GM04503 (cell line): ENCODE results near the gene MTIF3.

ENCODE experiments used
- DNase-seq: peaks from one replicate; pipeline ENCODE4 v3.0.0-alpha.2; 2012; ENCODE audit warnings: low read depth

Gene MTIF3

DNA sequence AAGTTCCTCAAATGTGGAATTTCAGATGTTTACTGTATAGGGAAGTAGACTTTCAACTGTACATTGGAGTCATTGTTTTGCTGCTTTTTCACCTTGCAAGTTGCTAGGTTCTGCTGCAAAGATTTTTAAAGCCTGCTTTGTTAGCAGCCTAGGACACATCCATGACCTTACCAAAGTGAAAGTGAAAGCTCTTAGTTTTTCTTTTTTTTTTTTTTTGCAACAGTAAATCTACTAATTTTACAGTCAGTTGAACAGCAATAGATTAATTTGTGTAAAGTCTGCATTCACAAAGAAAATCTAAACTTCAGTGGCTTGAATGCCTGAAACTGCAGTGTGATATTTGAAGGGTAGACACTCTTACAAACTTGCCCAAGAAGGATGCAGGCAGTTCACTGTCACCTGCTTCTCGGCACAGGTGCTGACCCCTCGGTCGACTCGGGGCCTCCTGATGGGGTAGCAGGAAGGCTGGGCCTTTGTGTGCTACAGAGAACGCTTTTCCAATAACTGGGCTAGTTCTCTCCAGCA, 5.0 kb upstream of the MTIF3 start:
- DNase-seq, result no peak

GRCh38 chr13:27450921-27451471, 632 bp upstream of the MTIF3 start:
- peak; percentile 20 for DNase-seq

DNA sequence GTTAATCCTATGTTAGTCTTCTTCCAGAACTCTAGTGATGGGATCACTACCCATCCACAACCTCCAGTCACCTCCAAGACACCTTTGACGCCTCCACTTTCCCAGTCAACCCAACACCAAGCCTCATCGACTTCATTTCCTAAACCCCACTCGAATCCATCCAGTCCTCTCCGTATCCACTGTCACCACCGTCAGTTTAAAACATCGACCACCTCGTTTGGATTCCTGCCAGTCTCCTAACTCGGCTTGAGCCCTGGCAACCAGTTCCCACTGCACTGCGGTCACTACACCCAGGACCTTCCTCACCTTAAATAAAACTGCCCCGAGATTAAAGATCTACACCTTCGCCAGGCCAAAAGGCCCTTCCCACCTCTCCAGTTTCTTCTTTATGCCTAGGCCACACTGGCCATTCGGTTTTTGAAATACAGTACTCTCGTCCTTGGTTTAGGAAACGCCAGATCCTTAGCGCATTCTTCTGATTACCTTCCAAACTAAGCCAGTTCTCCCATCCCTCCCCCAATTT, 1.2 kb downstream of the MTIF3 start:
- DNase-seq, result no peak

- no peak for DNase-seq
Observed at GRCh38 chr13:27448308-27448707, 2.1 kb downstream of the MTIF3 start.

DNA sequence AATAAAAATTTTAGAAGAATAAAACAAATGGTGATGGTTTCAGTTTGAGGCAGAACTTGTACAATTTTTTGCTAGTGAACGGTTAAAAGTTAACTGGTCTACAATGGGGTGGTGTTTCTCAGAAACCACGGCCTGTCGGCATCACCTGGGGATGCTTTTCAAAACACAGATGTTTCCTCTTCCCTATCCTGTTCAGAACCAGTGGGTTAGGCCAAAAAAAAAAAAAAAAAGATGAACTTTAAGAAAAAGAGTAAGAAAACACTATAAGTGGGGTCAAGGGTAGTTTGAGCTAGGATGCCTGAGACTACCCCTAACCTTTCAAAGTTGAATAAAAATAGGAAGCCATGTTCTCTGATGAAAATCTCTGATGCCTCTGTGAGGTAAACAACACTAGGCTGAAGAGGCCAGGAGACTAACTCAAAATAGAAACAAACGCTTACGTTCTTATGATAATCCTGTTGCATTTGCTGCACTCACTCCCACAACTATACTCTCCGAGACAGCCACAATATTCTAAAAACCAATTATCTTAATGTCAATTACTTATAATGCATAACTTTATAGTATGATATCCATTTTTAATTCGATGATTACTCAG, 3.3 kb downstream of the MTIF3 start:
- no peak for DNase-seq

DNA sequence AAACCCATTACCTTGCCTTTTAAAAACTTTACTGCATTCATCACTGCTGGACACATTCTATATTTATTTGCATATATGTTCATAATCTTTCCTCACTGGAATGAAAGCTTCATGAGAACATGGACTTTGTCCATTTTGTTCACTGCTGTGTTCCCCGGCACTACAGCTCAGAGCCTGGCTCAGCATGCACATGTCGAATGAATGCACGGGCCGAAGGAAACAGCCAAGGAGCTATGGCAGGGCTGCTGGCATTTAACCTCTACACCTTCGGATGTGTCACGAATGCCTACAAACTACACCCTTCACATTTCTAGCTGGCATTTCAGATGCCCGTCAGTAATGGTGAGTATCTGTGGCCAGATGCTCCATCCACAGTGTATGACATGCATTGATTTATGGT, 7.6 kb downstream of the MTIF3 start:
- DNase-seq, result no peak

- no peak for DNase-seq
Observed at GRCh38 chr13:27442071-27442647, 8.2 kb downstream of the MTIF3 start.

GRCh38 chr13:27440408-27440807, 10.0 kb downstream of the MTIF3 start:
- DNase-seq, result no peak

GRCh38 chr13:27437126-27437525, 13.2 kb downstream of the MTIF3 start:
- DNase-seq, result no peak

DNA sequence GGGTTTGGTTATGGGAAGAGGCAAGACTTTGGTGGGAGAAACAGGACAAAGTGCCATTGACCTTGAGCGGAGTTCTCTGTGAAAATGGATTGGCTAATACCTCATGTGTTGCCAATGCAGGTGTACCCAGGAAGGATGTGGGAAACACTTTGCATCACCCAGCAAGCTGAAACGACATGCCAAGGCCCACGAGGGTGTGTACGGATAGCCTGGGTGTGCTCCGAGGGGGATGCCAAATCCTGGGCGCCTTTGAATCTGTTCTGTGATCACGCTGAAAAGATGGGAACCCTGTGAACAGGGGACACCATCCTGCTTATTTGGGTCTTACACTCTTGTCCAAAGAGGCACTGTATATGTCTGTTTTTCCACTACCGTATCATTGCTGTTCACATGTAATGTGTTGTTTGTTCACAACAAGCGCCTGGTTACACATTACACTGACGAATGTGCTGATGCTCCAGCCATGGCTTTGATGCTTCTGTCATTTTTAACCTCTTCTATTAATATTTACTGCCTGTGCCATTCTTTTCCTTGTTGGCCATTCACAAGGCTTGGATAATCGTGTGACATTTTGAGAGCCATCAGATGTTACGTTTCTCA, 17.7 kb downstream of the MTIF3 start:
- no peak for DNase-seq

DNA sequence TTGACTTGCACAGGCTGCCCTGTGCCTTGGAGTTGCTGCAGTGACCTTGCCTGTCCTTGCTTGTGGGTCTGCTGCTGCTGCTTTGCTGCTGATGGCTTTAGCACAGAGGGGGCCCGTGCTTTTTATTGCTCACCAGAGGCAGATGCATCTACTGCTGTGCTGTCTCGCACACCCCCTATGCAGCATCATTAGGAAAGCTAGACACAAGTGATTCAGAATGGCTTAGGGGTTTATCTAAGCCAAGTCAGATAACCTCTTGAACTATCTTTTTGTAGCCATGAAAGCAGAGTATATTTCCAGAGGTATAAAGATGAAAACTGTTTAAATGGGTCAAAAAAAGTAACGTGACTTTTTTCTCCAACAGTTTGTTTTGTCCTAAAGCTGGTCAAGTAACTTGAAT, 18.2 kb downstream of the MTIF3 start:
- DNase-seq, result no peak

- no peak for DNase-seq
Observed at GRCh38 chr13:27428160-27428559, 22.2 kb downstream of the MTIF3 start.

GRCh38 chr13:27427641-27428040, 22.7 kb downstream of the MTIF3 start:
- no peak for DNase-seq

- no peak for DNase-seq
Observed at GRCh38 chr13:27425918-27426630, 24.3 kb downstream of the MTIF3 start.

DNA sequence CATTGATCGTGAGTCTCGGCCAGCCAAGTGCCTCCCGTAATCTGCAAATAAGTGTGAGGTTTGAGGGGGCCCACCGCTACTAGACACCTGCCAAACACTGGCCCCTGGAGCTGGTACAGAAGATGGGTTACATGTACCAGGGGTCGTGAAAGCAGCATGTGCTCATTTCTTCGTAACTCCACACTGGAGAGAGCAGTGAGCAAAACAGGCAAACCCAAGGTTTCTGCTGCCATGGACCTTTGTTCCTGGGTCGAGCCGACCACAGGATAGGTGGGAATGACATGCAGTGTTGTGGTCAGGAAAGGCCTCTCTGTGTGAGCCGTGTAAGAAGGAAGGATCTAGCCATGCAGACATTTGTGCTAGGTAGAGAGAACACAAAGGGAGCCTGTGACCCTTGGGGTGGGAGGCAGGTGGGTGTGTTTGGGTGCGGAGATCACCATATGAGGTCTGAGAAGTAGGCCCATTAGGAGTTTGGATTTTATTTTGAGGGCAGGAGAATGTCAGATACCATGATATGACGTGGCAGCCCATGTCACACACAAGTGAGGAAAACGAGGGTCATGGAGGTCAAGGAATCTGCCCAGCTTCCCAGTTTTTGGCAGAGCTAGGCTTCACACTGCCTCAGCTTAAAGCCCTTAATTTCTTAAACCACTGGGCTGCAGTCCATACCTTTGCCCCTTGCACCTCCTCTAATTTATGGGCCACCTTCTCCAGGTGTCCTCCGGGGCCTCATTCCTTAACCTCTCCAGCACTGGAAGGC, 25.0 kb downstream of the MTIF3 start:
- no peak for DNase-seq

DNA sequence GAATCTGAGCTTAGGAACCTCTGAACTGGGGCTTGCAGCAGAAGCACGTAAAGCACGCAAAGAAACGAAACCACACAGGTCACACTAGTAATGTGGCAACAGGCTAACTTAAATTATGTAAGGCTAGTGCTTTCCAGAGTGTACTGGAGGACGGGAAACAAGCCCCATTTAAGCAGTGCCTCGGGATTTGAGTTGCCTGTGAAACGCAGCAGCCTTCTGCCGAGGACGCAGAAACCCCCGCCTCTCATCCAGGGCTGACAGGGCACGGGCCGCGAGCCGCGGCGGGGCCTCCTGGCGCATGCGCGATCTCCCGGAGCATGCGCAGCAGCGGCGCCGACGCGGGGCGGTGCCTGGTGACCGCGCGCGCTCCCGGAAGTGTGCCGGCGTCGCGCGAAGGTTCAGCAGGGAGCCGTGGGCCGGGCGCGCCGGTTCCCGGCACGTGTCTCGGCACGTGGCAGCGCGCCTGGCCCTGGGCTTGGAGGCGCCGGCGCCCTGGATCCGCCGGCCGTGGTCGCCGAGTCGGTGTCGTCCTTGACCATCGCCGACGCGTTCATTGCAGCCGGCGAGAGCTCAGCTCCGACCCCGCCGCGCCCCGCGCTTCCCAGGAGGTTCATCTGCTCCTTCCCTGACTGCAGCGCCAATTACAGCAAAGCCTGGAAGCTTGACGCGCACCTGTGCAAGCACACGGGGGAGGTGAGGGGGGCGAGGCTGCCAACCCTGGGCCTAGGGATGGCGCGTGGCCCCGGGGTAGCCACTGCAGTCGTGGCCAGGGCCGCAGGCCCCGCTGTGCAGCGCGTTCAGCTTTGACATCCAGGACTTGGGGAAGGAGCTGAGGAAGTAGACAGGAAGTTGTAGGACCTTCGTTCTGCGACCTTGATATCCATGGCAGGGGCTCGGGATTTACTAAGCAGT, 25.9 kb downstream of the MTIF3 start, which contains the start of gene GTF3A:
Gene GTF3A, plus strand, starts transcription at position 374 of the 912 bp plus-strand sequence.
- no peak for DNase-seq

GRCh38 chr13:27423333-27423732, 27.0 kb downstream of the MTIF3 start:
- no peak for DNase-seq

DNA sequence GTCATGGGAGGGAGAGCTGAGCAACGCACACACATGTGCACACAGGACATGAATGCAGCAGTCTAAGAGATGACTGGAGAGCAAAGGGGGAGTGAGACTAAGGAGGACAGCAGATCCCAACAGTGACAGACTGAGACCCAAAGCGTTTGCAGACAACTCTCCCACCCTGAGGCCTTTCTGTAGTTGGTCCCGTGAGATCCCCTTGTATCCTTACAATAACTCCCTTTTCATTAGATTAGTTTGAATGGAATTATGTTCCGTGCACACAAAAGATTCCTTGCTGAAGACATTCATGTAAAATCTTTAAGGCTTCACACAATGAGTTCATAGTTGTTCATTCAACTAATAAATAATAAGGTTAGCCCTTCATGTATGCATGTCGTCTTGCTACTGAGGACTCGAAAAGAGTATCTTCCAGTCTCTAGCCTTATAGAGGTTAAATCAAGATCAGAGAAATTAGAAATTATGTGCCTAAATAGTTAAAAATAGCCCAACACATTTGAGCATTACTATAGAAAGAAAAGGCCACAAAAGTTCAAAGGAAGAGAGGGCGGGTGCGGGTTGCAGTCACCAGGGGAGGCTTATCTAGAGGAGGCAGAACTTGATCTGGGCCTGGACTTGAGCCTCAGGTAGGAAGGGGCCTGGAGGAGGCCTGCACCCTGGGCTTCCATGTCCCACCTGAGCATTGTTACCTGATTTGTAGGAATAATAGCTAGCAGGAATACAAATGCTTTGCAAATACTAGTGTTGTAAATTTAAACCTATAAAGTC, 29.1 kb downstream of the MTIF3 start:
- no peak for DNase-seq

DNA sequence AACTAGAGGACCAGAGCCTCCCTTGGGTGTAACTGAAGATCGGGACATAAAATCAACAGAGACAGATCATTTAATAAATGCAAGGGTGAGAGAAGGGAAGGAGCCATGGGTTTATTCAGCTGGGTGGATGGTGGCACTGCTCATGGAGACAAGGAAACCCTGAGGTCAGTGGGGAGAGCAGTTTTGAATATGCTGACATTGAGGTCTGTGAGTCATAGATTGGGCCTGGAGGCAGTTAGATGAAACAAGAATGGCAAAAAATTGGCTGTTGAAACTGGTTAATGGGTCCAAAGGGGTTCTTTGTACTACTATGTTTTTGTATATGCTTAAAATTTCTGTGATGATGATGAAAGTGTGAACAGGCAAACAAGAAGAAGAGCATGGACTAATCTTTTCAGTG, 31.0 kb downstream of the MTIF3 start:
- no peak for DNase-seq

DNA sequence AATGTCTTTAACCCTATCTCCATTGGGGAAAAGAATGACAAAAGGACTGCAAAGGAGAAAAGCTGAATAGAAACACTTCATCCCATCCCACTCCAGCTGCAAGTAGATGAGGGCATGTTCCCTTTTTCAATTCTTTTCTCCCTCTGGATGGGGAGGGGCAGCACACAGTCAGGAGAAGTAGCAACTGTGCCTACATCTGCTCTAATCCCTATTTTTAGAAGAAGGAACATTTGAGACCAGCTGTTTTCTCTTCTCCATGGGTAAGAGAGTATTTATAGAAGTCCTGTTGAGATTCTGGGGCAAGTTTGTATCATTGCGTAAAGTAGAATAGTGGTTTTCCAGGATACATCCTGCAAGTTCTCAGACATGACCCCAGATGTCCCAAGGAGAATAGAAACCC, 35.2 kb downstream of the MTIF3 start:
- DNase-seq, result no peak
